Mesodermal cell (in vitro differentiated cells): Measurements from ENCODE around the gene SOX14.

Source experiments
- H3K27ac ChIP-seq: 2 replicates; pipeline ENCODE4 v1.7.0; 2013; ENCODE audit warnings: mild to moderate bottlenecking, low read depth, low read length, moderate library complexity; ENCODE audit not compliant: severe bottlenecking
- H3K36me3 ChIP-seq: 2 replicates; pipeline ENCODE4 v1.7.1; 2013; ENCODE audit warnings: mild to moderate bottlenecking, low read length, moderate library complexity; ENCODE audit not compliant: control insufficient read depth, insufficient read depth
- H3K4me1 ChIP-seq: one replicate; pipeline ENCODE4 v1.7.1; 2013; ENCODE audit warnings: mild to moderate bottlenecking, low read length; ENCODE audit not compliant: insufficient read depth, control insufficient read depth, poor library complexity, severe bottlenecking
- H3K4me3 ChIP-seq: 2 replicates; pipeline ENCODE4 v1.7.0; 2013; ENCODE audit warnings: low read length, control low read depth, mild to moderate bottlenecking; ENCODE audit not compliant: insufficient read depth, poor library complexity, severe bottlenecking; ENCODE audit errors: extremely low read depth
- H3K9me3 ChIP-seq: 2 replicates; pipeline ENCODE4 v1.7.1; 2013; ENCODE audit warnings: mild to moderate bottlenecking, low read length, moderate library complexity; ENCODE audit not compliant: control insufficient read depth
- WGBS, 2 experiments: methylation state at CpG; one replicate each; pipeline ENCODE4 v1.1.5; 2013; ENCODE audit warnings: missing lambda C conversion rate in 2 of 2; ENCODE audit not compliant: insufficient coverage in 2 of 2; 5-methylcytosine and 5-hydroxymethylcytosine counted together

Gene SOX14

DNA sequence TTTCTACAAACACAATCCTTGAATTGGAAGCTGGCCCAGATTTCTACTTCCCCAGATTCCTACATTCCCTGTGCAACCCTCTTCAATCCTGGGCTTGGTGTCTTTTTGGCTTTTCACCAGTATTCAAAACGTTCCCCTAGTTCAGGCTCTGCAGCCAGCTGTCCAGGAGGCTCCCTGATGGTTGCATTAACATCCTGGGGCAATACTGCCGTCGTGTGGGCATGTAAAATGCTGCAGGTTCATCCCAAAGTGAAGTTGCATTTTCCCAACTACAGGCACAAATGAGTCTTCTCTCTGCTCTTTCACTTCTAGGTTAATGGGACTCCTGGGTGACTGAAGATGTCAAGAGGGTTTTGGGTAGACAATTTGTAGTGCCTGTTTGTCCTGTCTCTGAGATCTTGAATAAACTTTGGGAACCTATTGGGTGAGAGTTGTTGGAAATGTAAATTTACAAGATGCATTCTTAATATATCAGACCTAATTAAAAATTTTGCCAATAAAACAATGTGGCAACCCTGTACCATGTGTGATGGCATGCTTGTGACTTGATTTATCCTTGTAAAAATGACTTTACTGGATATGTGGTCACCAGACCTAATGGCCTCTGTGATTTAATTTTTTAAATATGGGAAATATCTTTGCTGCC lies 28.6 kb downstream of the SOX14 start:
- 13 to 37% methylated on average over 2 to 3 of the region's 3 CpGs for WGBS, 2 experiments
- no peaks in the 10 kb centered on the region for H3K36me3 ChIP-seq
- H3K4me1 ChIP-seq, result no peaks in the 10 kb centered on the region
- H3K4me3 ChIP-seq, result no peak overlapping the region
- no peaks in the 10 kb centered on the region for H3K9me3 ChIP-seq
- no peak overlapping the region for H3K27ac ChIP-seq

GRCh38 chr3:137796993-137797392 lies 32.9 kb downstream of the SOX14 start:
- H3K4me1 ChIP-seq, result peaks cover 8% of the 10 kb centered on the region
- no peaks in the 10 kb centered on the region for H3K9me3 ChIP-seq
- H3K36me3 ChIP-seq, result no peaks in the 10 kb centered on the region
- no peak overlapping the region for H3K4me3 ChIP-seq
- no peak overlapping the region for H3K27ac ChIP-seq
- WGBS, 2 experiments, result 75 to 100% methylated on average over 1 of the region's 3 CpGs

- peaks cover 8% of the 10 kb centered on the region for H3K4me1 ChIP-seq
- WGBS, 2 experiments, result 80 to 89% methylated on average over 1 of the region's 1 CpG
Observed at GRCh38 chr3:137803215-137803614, 39.1 kb downstream of the SOX14 start.

GRCh38 chr3:137807998-137808397 lies 43.9 kb downstream of the SOX14 start:
- H3K9me3 ChIP-seq, result no peaks in the 10 kb centered on the region
- H3K36me3 ChIP-seq, result no peaks in the 10 kb centered on the region
- WGBS, 2 experiments, result 69 to 71% methylated on average over 7 to 9 of the region's 9 CpGs
- no peaks in the 10 kb centered on the region for H3K4me1 ChIP-seq
- H3K27ac ChIP-seq, result no peak overlapping the region
- no peak overlapping the region for H3K4me3 ChIP-seq

More at GRCh38 chr3:137803215-137803614, 39.1 kb downstream of the SOX14 start:
- Histone ChIP-seq H3K4me3 (no peak overlapping the region), H3K36me3 (no peaks in the 10 kb centered on the region), H3K27ac (no peak overlapping the region), H3K9me3 (no peaks in the 10 kb centered on the region)

DNA sequence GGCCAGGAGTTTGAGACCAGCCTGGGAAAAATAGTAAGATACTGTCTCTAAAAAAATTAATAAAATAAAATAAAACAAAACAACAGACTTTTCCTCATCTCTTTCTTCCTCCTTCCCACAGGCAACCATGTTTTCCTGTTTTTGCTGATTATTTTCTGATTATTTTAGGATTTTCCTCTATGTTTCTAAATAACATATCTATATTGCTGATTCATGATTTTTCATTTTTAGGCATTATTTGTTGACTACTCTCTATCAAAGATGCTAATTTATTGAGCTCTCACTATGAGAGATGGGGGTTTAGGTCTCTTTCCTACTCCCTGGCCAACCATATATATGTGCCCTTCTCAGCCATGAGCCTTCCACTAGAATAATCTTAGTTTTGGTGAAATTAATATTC lies 45.4 kb downstream of the SOX14 start:
- no peaks in the 10 kb centered on the region for H3K4me1 ChIP-seq
- no peak overlapping the region for H3K27ac ChIP-seq
- no peaks in the 10 kb centered on the region for H3K9me3 ChIP-seq
- H3K4me3 ChIP-seq, result no peak overlapping the region
- no peaks in the 10 kb centered on the region for H3K36me3 ChIP-seq

- H3K36me3 ChIP-seq, result no peaks in the 10 kb centered on the region
- no peak overlapping the region for H3K4me3 ChIP-seq
- WGBS, 2 experiments, result 21 to 40% methylated on average over 1 to 2 of the region's 4 CpGs
- no peaks in the 10 kb centered on the region for H3K4me1 ChIP-seq
- H3K9me3 ChIP-seq, result no peaks in the 10 kb centered on the region
- no peak overlapping the region for H3K27ac ChIP-seq
Observed at GRCh38 chr3:137812023-137812422, 47.9 kb downstream of the SOX14 start.

DNA sequence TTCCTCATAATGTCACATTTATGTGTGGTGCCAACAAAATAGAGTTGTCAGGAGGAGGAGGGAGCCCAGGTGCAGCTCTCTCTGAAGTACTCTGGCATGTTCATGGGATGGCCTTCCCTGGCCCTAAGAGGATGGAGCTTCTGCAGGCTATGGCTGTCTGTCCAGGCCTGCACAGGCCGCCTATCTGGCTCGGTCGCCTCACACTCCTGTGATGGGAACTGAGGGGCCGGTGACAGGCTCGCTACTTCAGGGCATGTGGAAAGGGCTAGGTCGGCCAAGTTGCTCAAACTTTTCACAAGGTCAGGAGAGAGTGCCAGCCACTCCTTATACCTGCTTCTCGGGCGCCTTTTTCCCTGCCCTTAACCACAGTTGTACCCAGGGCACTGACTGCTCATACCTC lies 51.1 kb downstream of the SOX14 start:
- 96 to 98% methylated on average over 8 of the region's 8 CpGs for WGBS, 2 experiments
- no peak overlapping the region for H3K27ac ChIP-seq
- H3K9me3 ChIP-seq, result no peaks in the 10 kb centered on the region
- H3K4me1 ChIP-seq, result no peaks in the 10 kb centered on the region
- no peak overlapping the region for H3K4me3 ChIP-seq
- no peaks in the 10 kb centered on the region for H3K36me3 ChIP-seq
